ENCODE measurements around the gene MAD1L1. TPM values are rescaled to one million over a fixed set of nuclear protein-coding genes. Genes with fewer than 3 reads are reported as not detected.

The MAD1L1 gene
- total and polyA plus RNA-seq, 4 donors: 12.8 to 20.7 (median 16.5) TPM

DNA sequence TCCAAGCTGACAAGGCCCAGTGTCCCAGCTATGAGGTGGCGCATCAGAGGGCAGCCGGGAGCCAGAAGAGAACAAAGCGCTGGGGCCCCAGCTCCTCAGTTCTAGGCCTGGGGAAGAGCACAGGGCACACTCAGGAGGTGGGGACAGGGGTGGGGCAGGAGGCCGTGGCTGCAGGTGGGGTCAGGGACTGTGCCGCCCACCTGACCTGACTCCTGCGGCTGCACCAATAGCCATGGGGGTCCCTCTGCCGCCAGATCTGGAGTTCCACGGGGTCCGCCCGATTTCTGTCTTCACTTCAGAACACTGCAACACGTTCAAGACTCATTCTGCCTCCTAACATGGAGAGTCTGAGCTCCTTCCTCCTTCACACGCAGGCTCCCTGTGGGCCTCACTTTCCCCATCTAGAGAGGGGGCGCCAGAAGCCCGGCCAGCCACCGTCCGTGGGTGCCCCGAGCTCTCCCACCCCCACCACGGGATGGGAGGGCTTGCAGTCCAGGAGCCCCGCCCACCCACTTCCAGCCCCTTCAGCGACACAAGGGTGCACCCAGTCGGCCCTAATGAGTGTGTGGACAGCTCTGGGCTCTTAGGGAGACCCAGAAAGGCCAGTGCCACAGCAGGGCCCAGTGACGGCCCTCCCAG is 278.3 kb downstream of the MAD1L1 start:
- TF ChIP-seq JUND (IDR thresholded peaks at IDR 0.05): no peak
- TF ChIP-seq GABPA (IDR thresholded peaks at IDR 0.05 in 1 of 2, conservative IDR thresholded peaks at IDR 0.05 in 1 of 2): no peak
- no peak for TF ChIP-seq YY1 (IDR thresholded peaks at IDR 0.05)
- TF ChIP-seq HNF4G (IDR thresholded peaks at IDR 0.05): no peak
- TF ChIP-seq, protein P1, sequence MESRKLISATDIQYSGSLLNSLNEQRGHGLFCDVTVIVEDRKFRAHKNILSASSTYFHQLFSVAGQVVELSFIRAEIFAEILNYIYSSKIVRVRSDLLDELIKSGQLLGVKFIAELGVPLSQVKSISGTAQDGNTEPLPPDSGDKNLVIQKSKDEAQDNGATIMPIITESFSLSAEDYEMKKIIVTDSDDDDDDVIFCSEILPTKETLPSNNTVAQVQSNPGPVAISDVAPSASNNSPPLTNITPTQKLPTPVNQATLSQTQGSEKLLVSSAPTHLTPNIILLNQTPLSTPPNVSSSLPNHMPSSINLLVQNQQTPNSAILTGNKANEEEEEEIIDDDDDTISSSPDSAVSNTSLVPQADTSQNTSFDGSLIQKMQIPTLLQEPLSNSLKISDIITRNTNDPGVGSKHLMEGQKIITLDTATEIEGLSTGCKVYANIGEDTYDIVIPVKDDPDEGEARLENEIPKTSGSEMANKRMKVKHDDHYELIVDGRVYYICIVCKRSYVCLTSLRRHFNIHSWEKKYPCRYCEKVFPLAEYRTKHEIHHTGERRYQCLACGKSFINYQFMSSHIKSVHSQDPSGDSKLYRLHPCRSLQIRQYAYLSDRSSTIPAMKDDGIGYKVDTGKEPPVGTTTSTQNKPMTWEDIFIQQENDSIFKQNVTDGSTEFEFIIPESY (IDR thresholded peaks at IDR 0.05): no peak
- TF ChIP-seq RAD21 (IDR thresholded peaks at IDR 0.05): no peak
- no peak for TF ChIP-seq EGR1 (IDR thresholded peaks at IDR 0.05; ENCODE audit: low read depth in 2 of 2)
- no peak for TF ChIP-seq TAF1 (conservative IDR thresholded peaks at IDR 0.05)
- TF ChIP-seq NR2F2 (IDR thresholded peaks at IDR 0.05): no peak
- no peak for TF ChIP-seq ATF3 (IDR thresholded peaks at IDR 0.05)
- TF ChIP-seq REST (IDR thresholded peaks at IDR 0.05): no peak
- no peak for TF ChIP-seq HNF4A (conservative IDR thresholded peaks at IDR 0.05)
- TF ChIP-seq, protein P2, sequence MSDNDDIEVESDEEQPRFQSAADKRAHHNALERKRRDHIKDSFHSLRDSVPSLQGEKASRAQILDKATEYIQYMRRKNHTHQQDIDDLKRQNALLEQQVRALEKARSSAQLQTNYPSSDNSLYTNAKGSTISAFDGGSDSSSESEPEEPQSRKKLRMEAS (IDR thresholded peaks at IDR 0.05): no peak
- no peak for TF ChIP-seq FOXA2 (IDR thresholded peaks at IDR 0.05)
- no peak for TF ChIP-seq FOXA1 (IDR thresholded peaks at IDR 0.05)
- no peak for TF ChIP-seq SP1 (IDR thresholded peaks at IDR 0.05)
- no peak for TF ChIP-seq CTCF (IDR thresholded peaks at IDR 0.05; ENCODE audit: low read depth, low read length, missing input control)
- TF ChIP-seq RXRA (IDR thresholded peaks at IDR 0.05): no peak
- Histone ChIP-seq H3K36me3 (ENCODE audit: control insufficient read depth in 4 of 4, insufficient read depth in 3 of 4, low read depth in 1 of 4, low read length in 3 of 4) (peaks cover 0 to 2% (median 0%) of the 10 kb centered on the region in 4 donors), H3K4me3 (ENCODE audit: low read depth in 1 of 3, low read length in 3 of 3) (no peak overlapping the region), H3K9me3 (ENCODE audit: control insufficient read depth in 4 of 4, low read length in 3 of 4) (no peaks in the 10 kb centered on the region), H3K27me3 (ENCODE audit: control insufficient read depth in 4 of 4, insufficient read depth in 4 of 4, low read length in 3 of 4) (no peaks in the 10 kb centered on the region), H3K9ac (ENCODE audit: low read depth in 1 of 2, low read length in 2 of 2) (no peak overlapping the region), H3K27ac (ENCODE audit: low read depth in 1 of 2, low read length in 2 of 2) (no peak overlapping the region), H3K4me1 (ENCODE audit: control insufficient read depth in 4 of 4, insufficient read depth in 4 of 4, low read length in 3 of 4) (peaks cover 0 to 3% (median 1%) of the 10 kb centered on the region in 4 donors)
- WGBS: 92% methylated on average over 22 of the region's 22 CpGs
- DNase-seq (ENCODE audit: low spot score): no peak
